Coronary artery (tissue), 2 donors: ENCODE data around the gene RFNG.

Experiments
- DNase-seq: peaks from one replicate; pipeline ENCODE4 v3.0.0-alpha.2; 2017; ENCODE audit warnings: low spot score
- H3K27ac ChIP-seq, 2 donors: fragments of 200-600 bp; sonication (generic); one replicate each; pipeline ENCODE4 v1.5.1; 2016 to 2019
- H3K4me3 ChIP-seq: fragments of 200-600 bp; sonication (generic); 2 replicates; pipeline ENCODE4 v1.5.1; 2016; ENCODE audit warnings: mild to moderate bottlenecking, moderate library complexity
- TF ChIP-seq, protein P1 (sequence below): fragments of 200-600 bp; sonication (generic); IDR thresholded peaks from one replicate; pipeline ENCODE4 v1.5.1; 2019; ENCODE audit warnings: antibody characterized with exemption

Gene RFNG

DNA sequence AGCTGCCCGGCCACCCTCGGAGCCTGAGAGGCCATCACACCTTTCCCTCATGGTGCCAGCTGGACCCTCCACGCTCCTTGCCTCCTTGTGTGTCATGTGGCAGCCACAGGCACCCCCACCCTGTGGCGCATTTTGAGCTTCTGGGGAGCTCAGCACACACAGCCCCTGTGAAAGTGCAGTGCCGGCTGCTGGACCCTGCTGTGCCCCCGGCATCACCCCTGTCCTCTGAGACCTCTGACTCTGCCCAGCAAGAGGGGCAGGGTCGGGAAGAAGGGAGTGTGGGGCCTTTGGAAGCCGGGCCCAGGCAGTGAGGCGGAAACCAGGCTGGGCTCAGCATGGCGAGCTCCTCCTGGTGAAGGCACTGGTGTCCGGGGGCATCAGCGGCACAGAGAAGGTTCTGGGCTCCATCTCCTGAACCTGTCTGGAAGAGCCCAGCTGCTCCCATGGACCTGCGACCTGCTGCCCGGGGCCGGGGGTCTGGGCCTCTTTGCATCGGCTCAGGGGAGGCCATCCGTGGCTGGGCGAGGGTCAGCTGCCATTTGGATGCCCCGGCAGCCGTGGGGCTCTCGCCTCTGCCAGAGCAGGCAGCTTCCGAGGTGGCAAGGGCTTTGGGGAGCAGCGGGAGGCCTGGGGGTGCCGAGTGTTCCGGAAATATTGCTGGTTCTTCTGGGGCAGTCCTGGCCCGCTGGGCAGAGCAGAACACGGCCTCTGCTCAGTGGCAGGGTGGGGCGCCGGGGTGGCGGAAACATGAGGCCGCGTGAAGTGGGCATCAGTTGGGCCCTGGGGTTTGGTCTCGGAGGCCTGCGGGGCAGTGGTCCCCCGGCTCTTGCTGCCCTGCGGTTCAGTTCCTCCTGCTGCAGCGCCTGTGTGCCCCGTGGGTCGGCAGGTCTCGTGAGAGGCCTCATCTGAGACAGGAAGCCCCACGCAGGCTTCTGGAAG lies 46.8 kb downstream of the RFNG start:
- DNase-seq: no peak
- peak overlapping the region in 1 of 2 donors; percentile 71 for H3K27ac ChIP-seq
- H3K4me3 ChIP-seq: no peak overlapping the region
- TF ChIP-seq, protein P1, sequence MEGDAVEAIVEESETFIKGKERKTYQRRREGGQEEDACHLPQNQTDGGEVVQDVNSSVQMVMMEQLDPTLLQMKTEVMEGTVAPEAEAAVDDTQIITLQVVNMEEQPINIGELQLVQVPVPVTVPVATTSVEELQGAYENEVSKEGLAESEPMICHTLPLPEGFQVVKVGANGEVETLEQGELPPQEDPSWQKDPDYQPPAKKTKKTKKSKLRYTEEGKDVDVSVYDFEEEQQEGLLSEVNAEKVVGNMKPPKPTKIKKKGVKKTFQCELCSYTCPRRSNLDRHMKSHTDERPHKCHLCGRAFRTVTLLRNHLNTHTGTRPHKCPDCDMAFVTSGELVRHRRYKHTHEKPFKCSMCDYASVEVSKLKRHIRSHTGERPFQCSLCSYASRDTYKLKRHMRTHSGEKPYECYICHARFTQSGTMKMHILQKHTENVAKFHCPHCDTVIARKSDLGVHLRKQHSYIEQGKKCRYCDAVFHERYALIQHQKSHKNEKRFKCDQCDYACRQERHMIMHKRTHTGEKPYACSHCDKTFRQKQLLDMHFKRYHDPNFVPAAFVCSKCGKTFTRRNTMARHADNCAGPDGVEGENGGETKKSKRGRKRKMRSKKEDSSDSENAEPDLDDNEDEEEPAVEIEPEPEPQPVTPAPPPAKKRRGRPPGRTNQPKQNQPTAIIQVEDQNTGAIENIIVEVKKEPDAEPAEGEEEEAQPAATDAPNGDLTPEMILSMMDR: no peak

DNA sequence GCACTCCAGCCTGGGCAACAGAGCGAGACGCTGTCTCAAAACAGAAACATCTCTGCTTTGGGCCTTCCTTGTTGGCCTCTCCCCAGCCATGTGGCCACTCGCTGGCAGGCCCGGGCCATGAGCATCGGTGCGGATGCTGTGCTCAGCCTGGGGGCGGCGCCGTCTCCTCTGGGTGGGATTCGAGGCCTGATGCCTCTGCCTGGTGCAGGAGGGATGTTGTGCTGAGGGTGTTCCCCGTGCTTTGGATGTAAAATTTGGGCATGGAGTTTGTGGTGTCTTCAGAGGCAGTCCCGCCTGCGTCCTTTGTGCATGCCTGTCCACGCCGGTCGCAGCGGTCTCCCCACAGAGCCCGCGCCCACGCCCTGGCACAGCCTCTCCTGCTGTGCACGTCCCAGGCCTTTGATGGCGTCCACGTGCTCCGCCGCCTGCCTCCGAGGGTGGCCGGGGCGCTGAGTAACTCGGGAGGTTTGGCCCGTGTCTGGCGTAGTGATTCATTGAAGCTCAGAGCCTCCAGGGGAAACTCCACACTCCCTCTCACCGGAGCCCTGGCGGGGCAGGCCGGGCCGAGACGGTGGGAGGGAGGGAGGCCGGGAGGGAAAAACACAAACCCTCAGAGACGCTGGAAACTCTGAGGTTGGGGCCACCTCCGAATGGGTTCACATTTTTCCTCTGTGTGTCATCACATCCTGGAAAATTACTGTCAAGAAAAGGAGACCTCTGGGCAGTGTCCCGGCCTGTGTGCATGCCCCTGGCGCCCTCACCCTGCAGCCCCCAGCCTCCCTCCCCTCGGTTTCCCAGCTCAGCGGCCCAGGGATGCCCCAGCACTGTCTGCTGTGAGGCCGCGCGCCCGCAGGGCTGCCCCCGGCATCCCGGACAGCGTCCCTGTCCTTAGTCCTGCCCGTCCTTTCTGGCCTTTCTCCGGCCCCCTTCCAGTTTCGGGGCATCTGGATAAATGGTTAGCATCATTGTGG lies 47.9 kb downstream of the RFNG start:
- peak overlapping the region; percentile 16 to 71 for H3K27ac ChIP-seq
- peak; percentile 91 for DNase-seq
- H3K4me3 ChIP-seq: peak overlapping the region; percentile 21
- TF ChIP-seq, protein P1: no peak

DNA sequence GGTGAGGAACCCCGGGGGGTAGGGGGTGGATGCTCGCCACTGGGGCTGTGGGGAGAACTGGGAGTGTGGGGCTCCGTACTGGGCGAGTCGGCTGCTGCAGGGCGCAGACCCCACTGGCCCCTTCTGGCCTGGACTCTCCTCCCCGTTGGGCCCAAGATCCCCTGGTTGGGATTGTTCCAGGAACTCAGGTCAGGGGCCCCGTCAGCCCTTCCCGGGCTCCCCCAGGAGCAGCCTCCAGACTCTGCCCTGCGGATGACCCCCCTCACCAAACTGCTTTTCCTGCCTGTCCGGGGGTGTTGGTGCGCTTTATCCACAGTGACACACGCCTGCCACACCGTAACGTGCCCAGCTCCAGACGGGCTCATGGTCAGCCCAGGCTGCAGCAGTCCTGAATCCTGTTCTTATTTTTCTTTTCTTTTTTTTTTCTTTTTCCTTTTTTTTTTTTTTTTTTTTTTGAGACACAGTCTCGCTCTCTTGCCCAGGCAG lies 50.0 kb downstream of the RFNG start:
- DNase-seq: no peak

DNA sequence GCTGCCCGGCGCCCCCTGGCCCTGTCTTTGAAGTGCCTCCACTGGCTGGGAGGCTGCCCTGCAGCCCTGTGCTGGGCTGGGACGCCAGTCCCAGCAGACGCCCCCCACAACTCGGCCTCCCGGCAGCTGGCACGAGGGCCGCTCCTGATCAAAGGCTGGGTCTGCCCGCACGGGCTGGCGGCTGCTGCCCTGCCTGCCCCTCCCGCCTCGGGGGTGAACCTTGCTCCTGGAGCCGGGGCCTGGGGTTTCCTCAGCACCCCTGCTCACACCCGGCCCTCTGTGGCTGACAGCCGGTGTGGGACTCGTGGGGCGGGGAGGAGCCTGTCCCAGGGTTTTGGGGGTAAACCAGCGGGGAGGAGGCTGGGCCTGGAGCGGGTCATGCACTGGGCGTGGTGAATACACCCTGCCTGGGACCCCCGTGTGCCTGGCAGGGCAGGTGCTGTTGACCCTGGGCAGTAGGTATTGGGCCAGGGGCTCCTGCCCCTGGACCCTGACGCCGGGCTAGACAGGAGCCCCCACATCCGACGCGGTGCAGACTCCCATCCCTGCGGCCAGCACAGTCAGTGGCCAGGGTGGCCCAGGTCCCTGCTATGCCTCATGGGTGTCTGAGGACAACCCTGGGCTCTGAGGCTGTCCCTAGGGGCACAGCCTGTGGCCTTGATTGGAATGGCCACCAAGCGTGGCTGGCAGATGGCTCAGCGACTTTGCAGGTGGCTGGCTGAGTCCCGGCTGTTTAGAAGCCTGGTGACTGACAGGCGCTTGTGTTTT lies 50.6 kb downstream of the RFNG start:
- no peak overlapping the region for H3K4me3 ChIP-seq
- H3K27ac ChIP-seq: no peak overlapping the region
- DNase-seq: no peak
- TF ChIP-seq, protein P1: no peak

More for the DNA sequence above, 50.0 kb downstream of the RFNG start:
- H3K4me3 ChIP-seq: no peak overlapping the region
- no peak overlapping the region for H3K27ac ChIP-seq
- TF ChIP-seq, protein P1: no peak

DNA sequence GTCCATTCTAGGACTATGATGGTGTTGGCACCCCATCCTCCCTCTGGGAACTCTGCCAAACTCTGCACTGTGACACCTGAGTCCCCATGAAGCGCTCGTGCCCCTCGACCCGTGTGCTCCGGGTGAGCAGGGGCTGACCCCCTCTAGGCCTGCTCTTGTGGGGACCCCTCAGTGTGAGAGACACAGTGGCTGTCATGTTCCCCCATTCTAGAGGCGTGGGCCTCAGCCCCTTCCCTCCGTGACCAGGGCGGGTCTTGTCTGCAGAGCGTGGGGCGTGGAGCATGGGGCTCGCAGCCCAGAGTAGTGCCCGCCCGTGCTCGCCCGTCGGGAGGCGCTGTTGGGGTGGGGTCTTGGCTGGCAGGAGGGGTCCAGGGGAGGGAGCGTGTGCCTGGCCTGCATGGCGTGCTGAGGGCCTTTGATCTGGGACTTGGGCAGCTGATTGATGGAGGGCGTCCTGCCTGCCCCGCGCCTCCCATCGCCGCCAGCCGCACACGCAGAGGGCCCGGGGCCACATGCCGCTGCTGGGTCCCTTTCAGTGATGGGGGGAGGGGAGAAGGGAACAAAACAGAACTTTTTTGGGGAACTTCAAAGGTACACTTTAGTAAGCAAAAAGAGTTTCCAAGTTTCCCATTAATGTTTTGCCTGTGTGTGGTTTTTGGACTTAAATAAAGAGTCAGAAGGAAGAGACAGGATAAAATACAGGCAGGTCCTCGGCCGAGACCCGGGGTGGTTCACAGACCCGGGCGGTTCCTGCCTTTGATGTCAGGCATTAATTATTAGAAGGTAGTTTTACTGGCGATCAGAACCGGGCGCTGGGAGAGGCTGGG lies 51.4 kb downstream of the RFNG start:
- DNase-seq: no peak
- H3K4me3 ChIP-seq: no peak overlapping the region
- H3K27ac ChIP-seq: no peak overlapping the region
- TF ChIP-seq, protein P1: no peak

DNA sequence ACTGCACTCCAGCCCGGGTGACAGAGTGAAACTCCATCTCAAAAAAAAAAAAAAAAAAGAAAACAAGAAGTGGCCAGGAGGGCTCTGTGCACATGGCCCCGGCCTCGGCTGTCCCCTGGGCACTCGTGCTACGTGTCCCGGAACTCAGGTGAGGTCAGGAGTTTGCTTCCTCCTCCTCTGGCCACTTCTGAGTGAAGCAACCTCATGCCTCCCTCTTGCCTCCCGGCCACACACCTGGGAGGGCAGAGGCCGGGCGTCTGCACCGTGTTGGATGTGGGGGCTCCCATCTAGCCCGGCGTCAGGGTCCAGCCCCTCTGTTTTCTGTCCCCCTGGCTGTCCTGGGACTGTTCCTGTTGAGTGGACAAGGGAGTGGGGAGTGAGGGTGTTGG lies 52.0 kb downstream of the RFNG start:
- H3K4me3 ChIP-seq: no peak overlapping the region
- no peak for DNase-seq
- no peak overlapping the region for H3K27ac ChIP-seq
- TF ChIP-seq, protein P1: no peak
